HG03159 (cell line): ENCODE measurements around the gene HHATL.

Experiments used
- ATAC-seq: cut with Tn5 transposase; IDR thresholded peaks from one replicate; pipeline ENCODE4 v1.9.1; 2021; ENCODE audit warnings: mild to moderate bottlenecking, moderate library complexity; ENCODE audit not compliant: unreplicated experiment

Gene HHATL

DNA sequence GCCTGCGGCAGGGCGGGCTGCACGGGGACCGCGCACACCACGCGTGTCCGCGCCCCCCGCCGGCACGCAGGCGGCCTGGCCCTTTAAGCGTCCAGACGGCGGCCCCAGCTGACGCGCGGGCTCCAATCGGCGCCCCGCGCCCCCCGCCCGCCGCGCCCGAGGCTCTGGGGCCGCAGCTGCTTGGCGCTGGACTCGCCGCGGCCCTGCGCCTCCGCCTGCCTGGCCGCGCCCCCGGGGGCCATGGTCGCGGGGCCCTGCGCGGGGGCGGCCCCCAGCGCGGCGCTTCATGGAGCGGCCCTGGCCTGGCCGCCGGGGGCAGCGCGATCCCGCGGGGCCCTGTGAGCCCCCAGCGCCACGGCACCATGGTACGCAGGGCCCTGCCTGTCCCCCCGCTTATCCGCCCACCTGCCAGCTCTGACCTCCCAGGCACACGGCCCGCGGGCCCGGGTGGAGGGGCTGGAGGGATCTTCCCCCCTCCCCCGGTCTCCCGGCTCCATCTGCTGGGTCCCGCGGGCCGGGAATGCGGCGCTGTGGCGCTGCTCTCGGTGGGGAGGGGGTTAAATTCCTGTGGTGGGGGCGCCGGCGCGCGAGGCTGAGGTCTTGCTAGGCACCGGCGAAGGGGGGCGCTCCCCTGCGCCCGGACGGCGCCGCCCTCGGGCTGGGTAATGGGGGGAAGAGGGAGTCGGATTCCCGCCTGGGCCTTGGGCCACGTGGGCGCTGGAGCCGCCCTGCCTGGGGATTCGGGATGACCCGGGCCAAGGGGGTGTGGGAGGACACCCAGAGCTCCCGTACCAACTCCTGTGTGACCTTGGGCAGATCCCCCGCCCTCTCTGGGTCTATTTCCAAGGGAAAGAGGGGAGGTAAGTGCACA, 48.0 kb downstream of the HHATL start:
- ATAC-seq, result no peak

DNA sequence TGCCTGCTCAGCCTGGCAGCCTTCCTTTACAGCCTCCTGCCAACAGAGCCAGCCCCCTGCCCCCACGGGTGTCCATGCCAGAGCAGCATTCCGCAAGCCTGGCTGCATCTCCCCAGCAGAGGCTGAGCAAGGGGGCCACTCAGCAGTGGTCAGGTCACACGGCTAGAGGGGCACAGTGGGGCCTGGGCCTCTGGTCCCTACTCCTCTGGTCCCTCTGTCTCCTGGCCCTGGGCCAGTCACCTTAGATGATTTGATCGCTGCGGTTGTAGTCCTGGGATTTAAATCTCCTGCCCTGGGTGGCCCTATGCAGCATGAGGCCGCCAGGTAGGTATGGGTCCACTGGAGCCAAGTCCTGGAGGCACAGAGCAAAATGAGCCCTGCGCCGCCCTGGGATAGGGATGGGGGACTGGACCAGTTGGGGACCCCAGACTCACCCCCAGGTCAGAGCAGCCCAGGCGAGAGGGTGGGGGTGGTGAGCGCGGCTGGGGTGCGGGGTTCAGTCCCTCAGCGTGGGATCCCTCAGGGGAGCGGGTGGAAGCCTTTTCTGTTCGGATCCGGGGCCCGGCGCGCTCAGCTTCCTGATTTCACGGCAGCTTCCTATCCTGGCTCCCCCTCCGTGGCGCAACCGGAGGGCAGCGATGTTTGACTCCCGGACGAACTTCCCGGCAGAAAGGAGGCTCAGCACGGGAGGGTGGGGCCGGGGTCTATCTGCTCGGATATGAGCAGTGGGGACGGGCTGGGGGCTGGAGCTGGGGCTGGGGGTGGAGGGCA, 48.9 kb downstream of the HHATL start, which contains the start of gene ZBTB47:
Gene ZBTB47, plus strand, starts transcription at position 138 of the 771 bp plus-strand sequence. CDS start 4,659 bp downstream, outside the sequence.
- ATAC-seq, result no peak

DNA sequence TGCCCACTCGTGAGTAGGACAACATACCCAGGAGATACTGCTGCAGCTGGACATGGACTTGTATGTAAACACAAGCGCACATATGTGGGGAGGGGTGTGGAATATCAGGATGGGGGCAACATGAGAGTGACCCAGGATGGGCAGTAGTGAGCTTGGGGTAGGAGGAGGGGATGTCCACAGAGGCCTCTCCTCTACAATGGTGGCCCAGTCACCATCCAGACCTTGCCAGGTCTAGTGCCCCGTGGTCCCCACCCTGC, 49.4 kb downstream of the HHATL start:
- ATAC-seq, result no peak

DNA sequence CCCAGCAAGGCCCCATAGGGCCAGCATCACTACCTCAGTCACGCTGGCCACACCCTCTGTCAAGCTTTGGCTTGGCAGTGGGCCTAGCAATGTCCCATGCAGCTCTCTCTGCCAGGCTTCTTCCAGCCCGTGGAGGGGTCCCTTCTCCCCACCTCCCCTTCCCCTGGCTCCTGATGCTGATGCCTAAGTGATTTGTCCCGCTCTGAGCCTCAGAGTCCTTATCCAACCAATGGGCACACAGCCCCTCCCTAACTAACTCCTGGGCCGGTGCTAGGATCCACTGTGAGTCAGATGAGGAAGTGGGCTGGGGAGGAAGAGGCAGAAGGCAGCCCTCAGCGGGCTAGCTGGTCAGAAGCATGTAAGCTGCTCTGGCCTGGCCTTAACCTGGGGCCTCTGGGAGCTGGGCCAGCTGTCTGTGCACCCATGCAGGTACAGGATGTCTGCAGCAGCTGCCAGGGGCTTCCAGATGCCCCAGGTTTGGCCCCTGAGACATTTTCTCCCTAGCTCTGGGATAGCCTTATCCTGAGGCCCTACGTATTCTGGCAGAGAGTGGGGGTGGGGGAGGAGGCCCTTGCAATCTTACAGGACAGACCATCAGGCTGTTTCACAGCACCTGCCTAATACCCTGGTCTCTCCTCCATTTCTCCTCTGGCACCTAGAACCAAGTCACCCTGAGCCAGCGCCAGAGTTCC, 49.8 kb downstream of the HHATL start:
- no peak for ATAC-seq

DNA sequence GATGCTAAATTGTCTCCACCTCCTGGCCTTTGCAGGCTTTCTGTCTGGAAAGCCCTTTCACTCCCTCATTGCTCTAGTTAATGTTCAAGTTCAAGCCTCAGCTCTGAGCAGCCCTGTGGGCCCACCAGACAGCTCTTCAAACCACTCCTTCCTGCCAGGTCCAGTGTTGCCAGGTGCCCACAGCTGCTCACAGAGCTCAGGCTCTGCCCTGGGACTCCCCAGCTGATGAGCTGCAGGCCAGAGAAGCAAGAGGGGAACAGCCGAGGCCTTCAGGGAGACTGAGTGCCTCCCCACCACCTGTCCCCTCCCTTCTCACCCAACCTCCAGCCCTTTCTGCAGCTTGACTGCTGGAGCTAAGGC, 50.4 kb downstream of the HHATL start:
- no peak for ATAC-seq

DNA sequence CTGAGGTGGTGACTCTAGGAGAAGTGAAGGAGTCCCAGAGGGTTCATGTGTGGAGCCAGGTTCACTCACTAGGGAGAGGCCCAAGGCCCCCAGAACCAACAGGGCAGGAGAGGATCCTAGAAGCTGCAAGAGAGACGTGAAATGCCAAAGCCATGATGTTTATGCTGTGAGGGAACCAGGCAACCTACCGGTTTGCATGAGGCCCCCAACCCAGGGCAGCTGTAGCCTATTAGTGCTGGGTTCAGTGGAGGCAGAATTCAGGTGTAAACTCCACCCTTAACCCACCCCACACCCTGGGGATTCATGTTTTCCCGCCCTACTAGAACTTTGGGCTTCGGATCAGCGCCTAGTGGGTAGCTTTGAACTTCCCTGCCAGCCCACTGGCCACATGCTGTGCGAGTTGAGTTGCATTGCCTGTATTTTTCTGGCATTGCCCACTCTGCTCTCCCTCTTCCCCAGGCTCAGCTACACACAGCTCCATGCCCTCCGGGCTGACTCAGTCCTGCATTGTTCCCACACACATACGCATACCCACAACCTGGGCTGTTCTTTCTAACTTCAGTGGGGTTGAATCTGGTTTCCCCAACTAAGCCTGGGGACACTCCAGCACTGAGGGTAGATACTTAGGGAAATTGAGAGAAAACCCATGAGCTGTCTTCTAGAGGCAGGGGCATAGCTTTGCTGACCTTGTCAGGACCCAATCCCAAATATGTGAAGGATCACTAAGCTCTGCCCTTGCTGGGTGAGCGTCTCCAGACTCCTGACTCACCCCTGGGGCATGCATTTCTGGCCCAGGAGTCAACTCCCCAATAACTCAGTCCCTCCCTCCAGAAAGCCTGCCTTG, 51.1 kb downstream of the HHATL start:
- ATAC-seq, result no peak

DNA sequence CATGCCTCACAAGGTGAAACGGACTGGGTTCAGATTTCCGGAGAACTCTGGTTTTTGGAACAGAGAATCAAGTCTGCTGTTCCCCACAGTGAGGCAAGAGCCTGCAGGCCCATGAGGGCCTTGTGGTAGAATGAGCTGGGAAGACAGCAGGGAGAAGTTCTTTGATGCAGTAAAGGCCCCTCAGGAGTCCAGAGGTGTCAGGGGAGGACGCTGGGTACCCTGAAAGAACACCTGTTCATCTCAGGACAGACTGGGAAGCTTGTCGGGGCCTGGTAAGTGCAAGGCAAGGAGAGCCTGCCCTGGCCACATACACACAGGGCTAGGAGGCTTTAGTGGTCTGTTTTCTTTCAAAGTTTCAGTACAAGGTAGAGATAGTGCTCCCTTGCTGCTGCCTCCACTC, 52.8 kb downstream of the HHATL start:
- no peak for ATAC-seq

DNA sequence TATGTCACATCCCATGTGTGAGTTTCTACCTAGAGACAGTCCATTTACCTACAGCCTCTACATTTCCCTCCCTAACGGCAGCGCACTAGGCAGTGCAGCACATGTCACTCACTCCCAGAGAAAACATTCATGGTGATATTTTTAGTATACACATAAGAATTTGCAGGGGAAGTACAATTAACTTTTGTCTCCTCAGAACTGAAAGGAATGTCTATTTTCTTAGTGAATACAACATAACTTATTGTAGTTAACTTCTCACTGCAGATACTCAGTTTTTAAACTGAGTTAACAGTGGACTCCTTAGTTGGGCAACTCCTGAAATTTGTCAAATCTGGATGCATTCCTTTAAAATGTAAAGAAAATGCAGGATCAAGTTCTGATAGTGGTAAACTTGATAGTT, 53.6 kb downstream of the HHATL start:
- ATAC-seq, result no peak

DNA sequence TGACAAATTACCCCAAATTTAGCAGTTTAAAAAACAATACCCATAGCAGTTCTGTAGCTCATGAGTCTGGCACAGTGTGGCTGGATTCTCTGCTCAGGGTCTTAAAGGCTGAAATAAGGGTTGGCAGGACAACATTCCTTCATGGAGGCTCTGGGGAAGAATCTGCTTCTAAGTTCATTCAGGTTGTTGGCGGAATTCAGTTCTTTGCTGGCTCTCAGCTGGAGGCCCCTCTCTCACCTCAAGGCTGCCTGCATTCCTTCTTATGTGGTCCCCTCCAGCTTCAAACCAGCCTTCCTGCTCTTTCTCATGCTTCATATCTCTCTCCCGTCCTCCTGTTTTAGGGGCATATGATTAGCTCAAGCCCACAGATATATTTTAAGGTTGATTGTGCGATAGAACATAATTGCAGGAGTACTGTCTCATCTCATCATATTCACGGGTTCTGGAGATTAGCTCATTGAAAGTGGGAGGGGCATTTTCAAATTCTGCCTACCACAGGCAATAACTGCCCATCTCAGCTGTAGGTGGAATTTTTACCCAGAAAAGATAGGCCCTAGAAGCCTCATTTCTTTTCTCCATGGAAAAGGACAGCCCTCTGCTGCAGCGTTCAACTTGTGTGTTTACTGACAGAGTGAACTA, 54.7 kb downstream of the HHATL start:
- no peak for ATAC-seq
